Tibial nerve (tissue), 4 donors: ENCODE results near the gene MPPED1. TPM values are rescaled to one million over a fixed set of nuclear protein-coding genes. Genes with fewer than 3 reads are reported as not detected.

Experiments
- DNase-seq, 2 donors: peaks; one replicate each; pipeline ENCODE4 v3.0.0-alpha.2; 2019; ENCODE audit warnings: low spot score in 2 of 2
- H3K27ac ChIP-seq, 4 donors: fragments of 200-600 bp; sonication (generic) in 3 of 4; one replicate each; pipeline ENCODE4 v1.5.1; 2017 to 2019; ENCODE audit warnings: mild to moderate bottlenecking in 1 of 4
- H3K27me3 ChIP-seq, 2 donors: fragments of 200-600 bp; sonication (generic) in 1 of 2; one replicate each; pipeline versions ENCODE4 v1.5.1 to v1.6.0; 2017 to 2019
- H3K36me3 ChIP-seq, 3 donors: fragments of 200-600 bp; sonication (generic); one replicate each; pipeline ENCODE4 v1.5.1; 2018 to 2019
- H3K4me1 ChIP-seq, 4 donors: fragments of 200-600 bp; sonication (generic) in 3 of 4; one replicate each; pipeline ENCODE4 v1.5.1; 2017 to 2019
- H3K4me3 ChIP-seq, 4 donors: fragments of 200-600 bp; sonication (generic) in 3 of 4; one replicate each; pipeline ENCODE4 v1.5.1; 2017 to 2019; ENCODE audit warnings: mild to moderate bottlenecking in 1 of 4, moderate library complexity in 1 of 4
- H3K9me3 ChIP-seq, 4 donors: fragments of 200-600 bp; sonication (generic) in 3 of 4; one replicate each; pipeline ENCODE4 v1.5.1; 2017 to 2019
- CTCF ChIP-seq, 5 experiments: fragments of 200-600 bp in 3 of 5; fragments of 450-650 bp in 2 of 5; sonication (generic) in 3 of 5; IDR thresholded peaks; one replicate each; pipeline ENCODE4 v1.5.1; 2016 to 2019; ENCODE audit warnings: antibody characterized with exemption in 5 of 5, mild to moderate bottlenecking in 3 of 5, moderate library complexity in 2 of 5
- EP300 ChIP-seq, 2 donors: sonication (generic); formaldehyde crosslinking; IDR thresholded peaks; one replicate each; pipeline ENCODE4 v1.6.1; 2017; ENCODE audit warnings: antibody characterized with exemption in 2 of 2, mild to moderate bottlenecking in 1 of 2
- POLR2A ChIP-seq, 2 donors: fragments of 450-650 bp; IDR thresholded peaks; one replicate each; pipeline ENCODE4 v1.6.1; 2017; ENCODE audit warnings: antibody characterized with exemption in 2 of 2, mild to moderate bottlenecking in 2 of 2, moderate library complexity in 2 of 2
- WGBS, 2 donors: methylation state at CpG; one replicate each; pipeline ENCODE4 v1.1.5; 2018; 5-methylcytosine and 5-hydroxymethylcytosine counted together
- total RNA-seq, 4 donors: library from RNA; depleted of rRNA; stranded (reverse); fragments of >200 nt; gene quantifications; one replicate each; pipeline ENCODE4 v1.1.0, GENCODE V29; 2016

The MPPED1 gene
- total RNA-seq, 4 donors from 2014 or later = 1.2 to 2.4 (median 1.8) TPM

- no peaks in the 10 kb centered on the region for H3K27me3 ChIP-seq
- H3K36me3 ChIP-seq = no peaks in the 10 kb centered on the region
- H3K9me3 ChIP-seq = peaks cover 0 to 31% (median 0%) of the 10 kb centered on the region in 4 donors
- no peak for DNase-seq
- no peak for TF ChIP-seq EP300 (IDR thresholded peaks at IDR 0.05)
- no peak for TF ChIP-seq POLR2A (IDR thresholded peaks at IDR 0.05)
- no peak for TF ChIP-seq CTCF (IDR thresholded peaks at IDR 0.05)
- WGBS, 2 donors = 80 to 88% methylated on average over 7 to 8 of the region's 8 CpGs
- H3K27ac ChIP-seq = no peak overlapping the region
- H3K4me3 ChIP-seq = no peak overlapping the region
- H3K4me1 ChIP-seq = peaks cover 0 to 11% (median 0%) of the 10 kb centered on the region in 4 donors
Measured at GRCh38 chr22:43464809-43465208, 53.0 kb downstream of the MPPED1 start.

DNA sequence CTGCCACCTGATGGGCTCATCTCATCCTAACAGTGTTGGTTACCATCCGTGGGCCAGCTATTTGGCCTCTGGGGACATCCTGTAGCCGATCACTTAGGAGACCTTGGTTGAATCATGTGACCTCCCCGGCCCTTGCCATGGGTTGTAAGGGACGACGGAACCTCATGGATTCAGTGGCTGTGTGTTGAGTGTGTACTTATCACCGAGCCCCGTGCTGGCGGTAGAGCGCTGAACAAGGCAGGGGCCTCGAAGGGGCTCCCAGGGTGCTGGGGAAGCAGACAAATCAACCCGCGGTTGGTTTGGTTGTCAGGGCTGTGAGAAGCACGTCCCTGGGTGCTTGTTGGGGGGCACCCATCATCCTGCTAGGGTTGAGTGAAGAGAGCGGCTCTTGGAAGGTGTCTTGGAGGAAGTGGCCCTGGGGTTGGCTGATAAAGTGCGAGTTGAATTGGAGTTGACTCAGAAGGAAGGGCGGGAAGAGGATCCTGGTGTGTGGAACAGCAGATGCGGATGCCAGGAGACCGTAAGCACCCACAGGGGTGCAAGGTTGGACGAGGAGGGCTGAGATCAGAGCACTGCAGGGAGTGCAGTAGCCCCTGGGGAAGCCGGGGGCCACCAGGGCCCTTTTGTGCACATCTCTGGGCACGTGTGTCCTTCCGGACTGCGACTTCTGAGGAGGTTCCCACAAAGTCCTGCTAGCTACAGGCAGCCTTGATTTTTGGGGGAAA lies 53.6 kb downstream of the MPPED1 start:
- H3K27me3 ChIP-seq = no peaks in the 10 kb centered on the region

DNA sequence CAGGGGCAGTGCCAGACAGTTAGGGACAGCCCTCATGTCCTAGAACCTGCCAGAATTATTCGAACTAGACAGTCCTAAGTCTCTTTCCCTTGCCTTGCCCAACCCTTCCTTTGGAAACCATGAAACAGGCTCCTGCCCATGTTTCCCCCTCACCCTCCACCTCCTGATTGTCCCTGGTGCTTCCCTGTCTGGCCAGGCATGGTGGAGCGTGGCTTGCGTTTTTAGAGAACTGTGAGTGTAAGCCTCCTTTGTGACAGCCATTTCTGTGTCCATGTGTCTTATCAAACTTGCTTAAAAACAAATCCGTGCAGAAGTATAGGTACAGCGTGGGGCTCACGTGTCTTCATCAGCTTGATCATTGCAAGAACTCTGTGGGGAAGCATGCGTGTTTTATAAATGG lies 54.9 kb downstream of the MPPED1 start:
- H3K27ac ChIP-seq = no peak overlapping the region
- H3K4me3 ChIP-seq = no peak overlapping the region
- H3K9me3 ChIP-seq = peaks cover 0 to 18% (median 0%) of the 10 kb centered on the region in 4 donors
- no peak for DNase-seq
- no peaks in the 10 kb centered on the region for H3K36me3 ChIP-seq
- WGBS, 2 donors = 82 to 87% methylated on average over 7 of the region's 7 CpGs
- TF ChIP-seq EP300 (IDR thresholded peaks at IDR 0.05) (no peak), POLR2A (IDR thresholded peaks at IDR 0.05) (no peak), CTCF (IDR thresholded peaks at IDR 0.05) (no peak)
- peaks cover 0 to 11% (median 0%) of the 10 kb centered on the region in 4 donors for H3K4me1 ChIP-seq
- H3K27me3 ChIP-seq = no peaks in the 10 kb centered on the region

More for the DNA sequence above, 53.6 kb downstream of the MPPED1 start:
- Histone ChIP-seq H3K4me3 (no peak overlapping the region), H3K36me3 (no peaks in the 10 kb centered on the region), H3K4me1 (peaks cover 0 to 11% (median 0%) of the 10 kb centered on the region in 4 donors), H3K9me3 (peaks cover 0 to 29% (median 0%) of the 10 kb centered on the region in 4 donors), H3K27ac (peak overlapping the region in 1 of 4 donors; percentile 71)
- TF ChIP-seq CTCF (IDR thresholded peaks at IDR 0.05) (no peak), POLR2A (IDR thresholded peaks at IDR 0.05) (no peak), EP300 (IDR thresholded peaks at IDR 0.05) (no peak)
- 78 to 89% methylated on average over 21 to 23 of the region's 23 CpGs for WGBS, 2 donors
- no peak for DNase-seq

- Histone ChIP-seq H3K27me3 (no peaks in the 10 kb centered on the region), H3K36me3 (no peaks in the 10 kb centered on the region), H3K4me1 (peaks cover 0 to 12% (median 0%) of the 10 kb centered on the region in 4 donors), H3K27ac (no peak overlapping the region), H3K9me3 (peaks cover 0 to 11% (median 0%) of the 10 kb centered on the region in 4 donors), H3K4me3 (no peak overlapping the region)
- no peak for TF ChIP-seq EP300 (IDR thresholded peaks at IDR 0.05)
- TF ChIP-seq CTCF (IDR thresholded peaks at IDR 0.05) = no peak
- no peak for TF ChIP-seq POLR2A (IDR thresholded peaks at IDR 0.05)
- DNase-seq = no peak
- WGBS, 2 donors = 67 to 73% methylated on average over 20 to 21 of the region's 21 CpGs
Measured at GRCh38 chr22:43467216-43467940, 55.6 kb downstream of the MPPED1 start.

DNA sequence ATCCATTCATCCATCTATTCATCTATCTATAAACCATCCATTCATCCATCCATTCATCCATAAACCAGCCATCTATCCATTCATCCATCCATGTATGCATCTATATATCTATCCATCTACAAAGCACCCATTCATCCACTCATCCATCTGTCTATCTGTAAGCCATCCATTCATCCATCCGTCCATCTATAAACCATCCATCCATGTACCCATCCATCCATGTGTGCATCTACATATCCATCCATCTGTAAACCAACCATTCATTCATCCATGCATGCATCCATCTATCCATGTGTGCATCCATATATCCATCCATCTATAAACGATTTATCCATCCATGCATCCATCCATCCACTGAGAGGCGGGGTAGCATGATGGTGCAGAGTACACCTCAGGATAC lies 58.4 kb downstream of the MPPED1 start:
- no peaks in the 10 kb centered on the region for H3K27me3 ChIP-seq
- H3K36me3 ChIP-seq = no peaks in the 10 kb centered on the region
- DNase-seq = no peak
- H3K9me3 ChIP-seq = no peaks in the 10 kb centered on the region
- H3K4me3 ChIP-seq = no peak overlapping the region
- peaks cover 0 to 15% (median 0%) of the 10 kb centered on the region in 4 donors for H3K4me1 ChIP-seq
- 80 to 88% methylated on average over 3 of the region's 3 CpGs for WGBS, 2 donors
- H3K27ac ChIP-seq = no peak overlapping the region
- TF ChIP-seq POLR2A (IDR thresholded peaks at IDR 0.05) (no peak), EP300 (IDR thresholded peaks at IDR 0.05) (no peak), CTCF (IDR thresholded peaks at IDR 0.05) (no peak)
